Fibroblast of mammary gland (primary cell): ENCODE data around the gene LACRT.

Experiments
- DNase-seq: peaks from one replicate; pipeline ENCODE4 v3.0.0-alpha.2; 2010; ENCODE audit warnings: low read depth
- H3K4me3 ChIP-seq: 2 replicates; pipeline ENCODE4 v1.5.1; 2011; ENCODE audit warnings: low read depth, mild to moderate bottlenecking, low read length, moderate library complexity; ENCODE audit not compliant: control insufficient read depth
- TF ChIP-seq, protein P1 (sequence below): conservative IDR thresholded peaks from 2 replicates; pipeline ENCODE4 v1.5.1; 2011; ENCODE audit warnings: low read depth, low read length, inconsistent platforms; ENCODE audit not compliant: control insufficient read depth, insufficient read depth

The LACRT gene

DNA sequence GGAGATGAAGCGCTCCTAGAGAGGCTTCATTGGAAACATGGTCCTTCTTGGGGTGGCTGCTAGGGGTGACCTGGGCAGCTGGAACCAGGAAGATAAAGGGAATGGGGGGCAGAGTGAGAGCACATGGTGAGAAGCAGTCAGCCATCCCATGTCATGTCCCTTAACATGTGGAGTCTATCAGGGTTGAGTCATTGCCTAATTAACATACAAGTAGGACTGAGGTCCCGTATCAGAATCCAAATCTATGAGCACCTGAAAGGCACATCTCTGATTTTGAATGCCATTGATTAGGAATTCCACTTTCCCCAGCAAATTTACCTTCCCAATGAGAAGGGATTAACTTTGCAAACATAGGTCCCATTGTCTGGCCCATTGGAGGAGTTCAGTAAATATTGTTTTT lies 25.9 kb downstream of the LACRT start:
- H3K4me3 ChIP-seq: no peak overlapping the region
- TF ChIP-seq, protein P1, sequence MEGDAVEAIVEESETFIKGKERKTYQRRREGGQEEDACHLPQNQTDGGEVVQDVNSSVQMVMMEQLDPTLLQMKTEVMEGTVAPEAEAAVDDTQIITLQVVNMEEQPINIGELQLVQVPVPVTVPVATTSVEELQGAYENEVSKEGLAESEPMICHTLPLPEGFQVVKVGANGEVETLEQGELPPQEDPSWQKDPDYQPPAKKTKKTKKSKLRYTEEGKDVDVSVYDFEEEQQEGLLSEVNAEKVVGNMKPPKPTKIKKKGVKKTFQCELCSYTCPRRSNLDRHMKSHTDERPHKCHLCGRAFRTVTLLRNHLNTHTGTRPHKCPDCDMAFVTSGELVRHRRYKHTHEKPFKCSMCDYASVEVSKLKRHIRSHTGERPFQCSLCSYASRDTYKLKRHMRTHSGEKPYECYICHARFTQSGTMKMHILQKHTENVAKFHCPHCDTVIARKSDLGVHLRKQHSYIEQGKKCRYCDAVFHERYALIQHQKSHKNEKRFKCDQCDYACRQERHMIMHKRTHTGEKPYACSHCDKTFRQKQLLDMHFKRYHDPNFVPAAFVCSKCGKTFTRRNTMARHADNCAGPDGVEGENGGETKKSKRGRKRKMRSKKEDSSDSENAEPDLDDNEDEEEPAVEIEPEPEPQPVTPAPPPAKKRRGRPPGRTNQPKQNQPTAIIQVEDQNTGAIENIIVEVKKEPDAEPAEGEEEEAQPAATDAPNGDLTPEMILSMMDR: no peak
- no peak for DNase-seq

DNA sequence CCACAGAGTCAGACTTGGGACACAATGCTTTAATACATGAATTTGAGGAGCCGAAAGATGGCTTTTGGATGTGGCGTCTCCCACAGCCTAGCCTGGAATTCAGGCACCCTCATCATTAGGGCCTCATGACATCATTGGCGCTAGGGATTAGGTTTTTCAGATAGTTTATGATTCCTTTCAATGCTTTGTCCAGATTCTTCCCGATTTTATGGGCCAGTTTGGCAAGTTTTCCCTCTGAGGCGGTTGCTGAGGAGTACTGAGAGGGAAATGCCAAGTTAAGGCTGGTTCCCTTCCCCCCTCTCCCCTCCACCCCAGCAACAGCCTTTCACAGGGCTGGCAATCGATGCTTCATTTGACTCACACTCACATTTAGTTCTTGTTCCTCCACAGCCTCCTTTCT lies 26.5 kb downstream of the LACRT start:
- no peak for DNase-seq
- TF ChIP-seq, protein P1: no peak
- no peak overlapping the region for H3K4me3 ChIP-seq

DNA sequence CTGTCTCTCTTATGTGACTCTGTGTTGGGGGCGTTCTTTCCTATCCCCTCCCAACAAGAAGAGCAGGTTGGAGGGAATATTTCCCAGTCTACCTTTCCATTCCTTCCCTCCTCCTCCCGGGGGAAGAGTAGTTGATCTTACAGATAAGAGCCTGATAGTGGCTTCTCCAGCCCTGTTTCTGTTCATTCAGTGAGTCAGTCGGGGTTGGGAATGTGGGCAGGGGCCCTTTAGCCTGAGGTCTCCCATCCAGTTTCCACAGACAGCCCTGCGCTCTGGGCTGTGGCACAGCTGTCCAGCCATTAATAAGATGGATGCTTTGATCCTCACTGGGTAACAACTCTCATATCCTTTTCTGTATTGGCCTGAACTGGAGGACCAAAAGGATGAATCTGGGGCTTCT lies 28.1 kb downstream of the LACRT start:
- DNase-seq: no peak
- TF ChIP-seq, protein P1: no peak
- H3K4me3 ChIP-seq: no peak overlapping the region

DNA sequence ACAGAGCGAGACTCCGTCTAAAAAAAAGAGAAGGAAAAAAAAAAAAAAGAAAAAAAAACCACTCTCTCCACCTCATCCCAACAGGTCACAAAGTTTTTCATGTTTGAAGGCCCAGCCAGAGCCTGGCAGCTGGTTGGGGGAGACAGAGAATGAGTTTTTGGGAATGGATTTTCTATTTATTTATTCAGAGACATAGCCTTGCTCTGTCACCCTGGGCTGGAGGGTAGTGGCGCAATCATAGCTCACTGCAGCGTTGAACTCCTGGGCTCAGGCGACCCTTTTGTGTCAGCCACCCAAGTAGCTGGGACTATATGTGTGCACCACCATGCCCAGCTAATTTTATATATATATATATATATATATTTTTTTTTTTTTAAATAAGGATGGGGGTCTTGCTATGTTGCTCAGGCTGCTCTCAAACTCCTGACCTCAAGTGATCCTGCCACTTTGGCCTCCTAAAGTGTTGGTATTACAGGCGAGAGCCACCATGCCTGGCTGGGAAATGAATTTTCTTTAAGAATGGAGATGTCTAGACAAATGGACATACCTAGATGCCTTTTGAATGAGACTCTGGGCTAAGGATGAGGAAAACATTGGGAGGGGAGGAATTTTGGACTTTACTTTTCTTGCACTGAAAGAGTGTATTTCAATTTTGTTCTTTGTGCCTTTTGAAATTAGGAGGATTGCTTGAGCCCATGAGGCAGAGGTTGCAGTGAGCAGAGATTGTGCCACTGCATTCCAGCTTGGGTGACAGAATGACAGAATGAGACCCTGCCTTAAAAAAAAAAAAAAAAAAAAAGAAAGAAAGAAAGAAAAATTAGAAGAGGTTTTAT lies 29.3 kb downstream of the LACRT start:
- H3K4me3 ChIP-seq: no peak overlapping the region
- TF ChIP-seq, protein P1: no peak

DNA sequence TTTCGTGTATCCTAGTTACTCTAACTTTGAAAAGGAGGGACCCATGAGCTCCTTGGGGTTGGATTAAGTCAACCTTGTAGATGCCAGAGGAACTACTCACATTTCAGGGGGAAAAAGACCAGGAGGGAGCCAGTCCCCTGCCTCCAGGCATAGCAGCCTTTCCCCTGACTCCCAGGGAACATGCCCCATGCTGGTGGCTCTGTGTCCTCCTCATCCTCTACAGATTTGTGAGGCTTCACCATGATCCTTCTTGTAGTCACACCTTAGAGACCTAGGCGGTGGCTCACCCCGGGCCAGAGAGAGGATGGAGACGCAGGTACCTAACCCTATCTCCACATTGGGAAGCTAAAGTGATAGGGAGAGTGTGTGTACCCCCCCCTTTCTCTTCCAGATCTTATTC lies 30.3 kb downstream of the LACRT start:
- H3K4me3 ChIP-seq: no peak overlapping the region
- TF ChIP-seq, protein P1: no peak
- no peak for DNase-seq

More for the DNA sequence above, 29.3 kb downstream of the LACRT start:
- no peak for DNase-seq

DNA sequence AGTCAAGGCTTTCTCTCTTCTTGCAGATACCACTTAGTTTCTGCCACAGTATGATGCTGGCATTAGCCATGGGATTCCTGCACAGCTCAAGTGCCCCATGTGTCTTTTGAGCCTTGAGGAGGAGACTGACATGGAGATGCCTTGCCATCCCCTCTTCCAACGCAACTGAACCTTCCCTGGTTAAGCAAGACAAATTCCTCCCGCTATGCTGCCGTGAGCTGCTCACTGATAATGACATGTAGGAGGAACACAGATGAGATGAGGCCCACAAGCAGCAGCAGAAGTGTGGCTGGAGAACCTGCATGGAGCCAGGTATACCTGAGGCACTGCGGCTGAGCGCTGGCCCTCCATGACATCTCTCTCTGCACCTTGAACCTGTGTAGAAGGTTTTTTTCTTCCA lies 30.8 kb downstream of the LACRT start:
- TF ChIP-seq, protein P1: no peak
- no peak for DNase-seq
- no peak overlapping the region for H3K4me3 ChIP-seq

DNA sequence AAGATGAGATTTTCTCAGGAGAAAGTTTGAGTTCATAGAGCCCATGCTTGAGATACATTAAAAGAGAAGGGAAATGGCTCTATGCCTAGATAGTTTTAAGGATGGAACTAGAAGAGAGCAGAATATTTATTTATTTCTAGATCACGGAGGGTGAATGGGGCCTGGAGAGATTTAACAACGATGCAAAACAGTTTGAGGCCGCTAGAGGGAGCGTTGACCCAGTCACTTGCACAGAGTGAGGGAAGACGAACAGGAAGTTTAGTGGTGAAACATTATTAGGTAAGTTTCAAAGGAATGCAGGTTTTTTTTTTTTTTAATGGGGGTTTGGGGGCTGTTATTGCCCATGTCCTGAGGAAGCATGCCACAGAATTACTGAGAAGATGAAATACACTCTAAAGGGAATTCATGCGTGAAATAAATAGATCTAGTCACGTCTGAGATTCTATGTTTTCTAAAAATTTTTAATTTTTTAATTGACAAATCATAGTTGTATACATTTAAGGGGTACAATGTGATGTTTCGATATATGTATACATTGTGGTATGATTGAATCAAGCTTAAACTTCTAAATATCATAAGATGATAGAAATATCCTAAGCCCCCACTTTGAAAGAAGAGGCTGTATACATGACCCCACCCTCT lies 31.4 kb downstream of the LACRT start:
- no peak overlapping the region for H3K4me3 ChIP-seq
- TF ChIP-seq, protein P1: peak; percentile 92
- DNase-seq: peak; percentile 74
